Measurements from ENCODE around the gene CYP27C1. TPM values are rescaled to one million over a fixed set of nuclear protein-coding genes. Genes with fewer than 3 reads are reported as not detected.
A peak's percentile ranks its signal among the peaks of the same experiment; 100 is the strongest.

The CYP27C1 gene
- total RNA-seq, 4 donors from 2014 or later: 0.14 to 0.64 (median 0.20) TPM; not detected in 1

DNA sequence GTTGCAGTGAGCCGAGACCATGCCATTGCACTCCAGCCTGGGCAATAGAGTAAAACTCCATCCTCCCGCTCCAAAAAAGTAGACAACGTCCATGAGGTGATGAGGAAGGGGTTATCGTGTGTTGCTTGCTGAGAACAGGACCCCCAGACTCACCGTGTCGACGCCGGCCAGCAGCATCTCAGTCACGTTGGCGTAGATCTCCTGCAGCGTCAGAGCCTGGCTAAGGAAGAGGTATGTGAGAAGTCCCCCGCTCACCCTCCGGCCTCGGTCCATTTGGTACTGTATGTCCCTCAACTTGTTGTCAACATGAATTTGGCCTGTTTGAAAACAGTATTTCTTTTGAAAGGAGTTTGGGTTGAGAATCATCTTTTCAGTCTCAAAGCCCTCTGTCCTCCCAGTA, 20.9 kb downstream of the CYP27C1 start:
- WGBS, 2 donors (ENCODE audit: low coverage in 1 of 2): 50 to 90% methylated on average over 3 to 14 of the region's 14 CpGs

GRCh38 chr2:127197475-127198385, 22.4 kb downstream of the CYP27C1 start:
- H3K36me3 ChIP-seq: no peaks in the 10 kb centered on the region
- H3K9me3 ChIP-seq: no peaks in the 10 kb centered on the region
- TF ChIP-seq, protein P1, sequence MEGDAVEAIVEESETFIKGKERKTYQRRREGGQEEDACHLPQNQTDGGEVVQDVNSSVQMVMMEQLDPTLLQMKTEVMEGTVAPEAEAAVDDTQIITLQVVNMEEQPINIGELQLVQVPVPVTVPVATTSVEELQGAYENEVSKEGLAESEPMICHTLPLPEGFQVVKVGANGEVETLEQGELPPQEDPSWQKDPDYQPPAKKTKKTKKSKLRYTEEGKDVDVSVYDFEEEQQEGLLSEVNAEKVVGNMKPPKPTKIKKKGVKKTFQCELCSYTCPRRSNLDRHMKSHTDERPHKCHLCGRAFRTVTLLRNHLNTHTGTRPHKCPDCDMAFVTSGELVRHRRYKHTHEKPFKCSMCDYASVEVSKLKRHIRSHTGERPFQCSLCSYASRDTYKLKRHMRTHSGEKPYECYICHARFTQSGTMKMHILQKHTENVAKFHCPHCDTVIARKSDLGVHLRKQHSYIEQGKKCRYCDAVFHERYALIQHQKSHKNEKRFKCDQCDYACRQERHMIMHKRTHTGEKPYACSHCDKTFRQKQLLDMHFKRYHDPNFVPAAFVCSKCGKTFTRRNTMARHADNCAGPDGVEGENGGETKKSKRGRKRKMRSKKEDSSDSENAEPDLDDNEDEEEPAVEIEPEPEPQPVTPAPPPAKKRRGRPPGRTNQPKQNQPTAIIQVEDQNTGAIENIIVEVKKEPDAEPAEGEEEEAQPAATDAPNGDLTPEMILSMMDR (IDR thresholded peaks at IDR 0.05): peak; percentile 41 to 76 (median 57)
- TF ChIP-seq POLR2A (IDR thresholded peaks at IDR 0.05) (no peak), POLR2AphosphoS5 (IDR thresholded peaks at IDR 0.05) (no peak)
- WGBS, 2 donors (ENCODE audit: low coverage in 1 of 2): 55 to 56% methylated on average over 10 to 19 of the region's 19 CpGs
- H3K27ac ChIP-seq: no peak overlapping the region
- in situ Hi-C loops (cut with MboI; ENCODE audit: low pct_ligation_motif_present in 1 of 4, low pct_unique_long_range_greater_than_20kb in 1 of 4, low sequenced_read_pairs in 3 of 4) (no loop called here), intact Hi-C loops (cut with DNase I; ENCODE audit: low total_unique reads) (no loop called here)
- DNase-seq: peak; percentile 77
- H3K4me1 ChIP-seq: peaks cover 0 to 10% (median 0%) of the 10 kb centered on the region in 4 donors
- H3K4me3 ChIP-seq: peak overlapping the region in 3 of 4 donors; percentile 1 to 19 (median 18)
- no peaks in the 10 kb centered on the region for H3K27me3 ChIP-seq

More for the DNA sequence above, 20.9 kb downstream of the CYP27C1 start:
- TF ChIP-seq EP300 (IDR thresholded peaks at IDR 0.05; ENCODE audit: low read depth): no peak
- TF ChIP-seq, protein P1 (IDR thresholded peaks at IDR 0.05): no peak
- TF ChIP-seq POLR2AphosphoS5 (IDR thresholded peaks at IDR 0.05): no peak
- no peak for TF ChIP-seq POLR2A (IDR thresholded peaks at IDR 0.05)
- intact Hi-C loops (cut with DNase I; ENCODE audit: low total_unique reads): no loop called here
- Histone ChIP-seq H3K36me3 (no peaks in the 10 kb centered on the region), H3K27ac (no peak overlapping the region), H3K4me3 (no peak overlapping the region), H3K27me3 (no peaks in the 10 kb centered on the region), H3K4me1 (peaks cover 0 to 6% (median 0%) of the 10 kb centered on the region in 4 donors), H3K9me3 (no peaks in the 10 kb centered on the region)
- no peak for DNase-seq
- in situ Hi-C loops (cut with MboI; ENCODE audit: low pct_ligation_motif_present in 1 of 4, low pct_unique_long_range_greater_than_20kb in 1 of 4, low sequenced_read_pairs in 3 of 4): no loop called here

DNA sequence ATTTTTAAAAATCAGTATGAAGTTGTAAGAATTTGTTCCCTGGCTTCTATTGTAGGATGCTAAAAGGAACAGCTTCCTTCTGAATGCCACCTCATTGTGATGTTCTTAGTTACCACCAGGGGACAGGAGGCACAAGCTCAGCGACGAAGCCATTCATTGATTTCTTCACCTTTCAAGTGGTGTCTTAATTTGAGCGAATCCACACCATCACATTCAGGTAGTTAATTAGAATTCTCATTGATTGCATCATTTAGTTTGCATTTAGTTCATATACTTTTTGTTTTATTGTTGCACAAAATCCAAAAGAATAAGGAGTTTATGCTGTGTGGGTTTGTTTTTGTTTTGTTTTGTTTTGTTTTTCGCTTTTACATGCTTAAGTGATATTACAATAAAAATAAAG, 23.1 kb downstream of the CYP27C1 start:
- Histone ChIP-seq H3K9me3 (no peaks in the 10 kb centered on the region), H3K27me3 (no peaks in the 10 kb centered on the region), H3K4me1 (peaks cover 0 to 10% (median 0%) of the 10 kb centered on the region in 4 donors), H3K27ac (no peak overlapping the region), H3K36me3 (no peaks in the 10 kb centered on the region), H3K4me3 (peak overlapping the region in 3 of 4 donors; percentile 1 to 19 (median 18))
- 30 to 47% methylated on average over 4 of the region's 4 CpGs for WGBS, 2 donors (ENCODE audit: low coverage in 1 of 2)
- in situ Hi-C loops (cut with MboI; ENCODE audit: low pct_ligation_motif_present in 1 of 4, low pct_unique_long_range_greater_than_20kb in 1 of 4, low sequenced_read_pairs in 3 of 4) (no loop called here), intact Hi-C loops (cut with DNase I; ENCODE audit: low total_unique reads) (no loop called here)
- TF ChIP-seq, protein P1 (IDR thresholded peaks at IDR 0.05): peak; percentile 44 to 74 (median 55)
- TF ChIP-seq POLR2A (IDR thresholded peaks at IDR 0.05): no peak
- no peak for DNase-seq

DNA sequence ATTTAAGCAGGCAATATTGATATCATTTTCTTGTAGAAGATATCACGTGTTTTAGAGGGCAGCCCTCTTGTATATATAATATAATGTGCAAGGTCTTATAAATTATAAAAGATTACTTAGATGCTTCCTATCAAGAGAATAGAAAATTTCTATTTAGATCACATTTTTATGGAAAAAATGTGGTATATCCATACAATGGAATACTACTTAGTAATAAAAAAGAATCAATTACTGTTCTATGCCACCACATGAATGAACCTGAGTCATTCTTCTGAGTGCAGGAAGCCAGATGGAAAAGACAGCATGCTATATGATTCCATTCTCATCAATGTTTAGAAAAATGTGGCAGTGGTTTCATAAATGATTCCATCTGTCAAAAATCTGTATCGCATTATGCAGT, 23.6 kb downstream of the CYP27C1 start:
- Histone ChIP-seq H3K4me3 (no peak overlapping the region), H3K27ac (no peak overlapping the region), H3K4me1 (peaks cover 0 to 10% (median 0%) of the 10 kb centered on the region in 4 donors), H3K27me3 (no peaks in the 10 kb centered on the region), H3K9me3 (no peaks in the 10 kb centered on the region), H3K36me3 (no peaks in the 10 kb centered on the region)
- in situ Hi-C loops (cut with MboI; ENCODE audit: low pct_ligation_motif_present in 1 of 4, low pct_unique_long_range_greater_than_20kb in 1 of 4, low sequenced_read_pairs in 3 of 4) (no loop called here), intact Hi-C loops (cut with DNase I; ENCODE audit: low total_unique reads) (no loop called here)
- DNase-seq: no peak
- TF ChIP-seq EP300 (IDR thresholded peaks at IDR 0.05; ENCODE audit: low read depth) (no peak), POLR2AphosphoS5 (IDR thresholded peaks at IDR 0.05) (no peak), POLR2A (IDR thresholded peaks at IDR 0.05) (no peak)
- TF ChIP-seq, protein P1 (IDR thresholded peaks at IDR 0.05): no peak
- 92% methylated on average over 2 of the region's 2 CpGs for WGBS, 2 donors (ENCODE audit: low coverage in 1 of 2)
